Activated T-cell treated with anti-CD3 and anti-CD28 coated beads for 4 hours (primary cell): ENCODE results near the gene DDR1.
"Not testable (repeated sequence)": the region's sequence is repeated elsewhere in the genome, so short reads cannot be mapped to it uniquely, and the experiment has no call there.

ENCODE experiments used
- DNase-seq: peaks from one replicate; pipeline ENCODE4 v3.0.0-alpha.2; 2020

Gene DDR1

DNA sequence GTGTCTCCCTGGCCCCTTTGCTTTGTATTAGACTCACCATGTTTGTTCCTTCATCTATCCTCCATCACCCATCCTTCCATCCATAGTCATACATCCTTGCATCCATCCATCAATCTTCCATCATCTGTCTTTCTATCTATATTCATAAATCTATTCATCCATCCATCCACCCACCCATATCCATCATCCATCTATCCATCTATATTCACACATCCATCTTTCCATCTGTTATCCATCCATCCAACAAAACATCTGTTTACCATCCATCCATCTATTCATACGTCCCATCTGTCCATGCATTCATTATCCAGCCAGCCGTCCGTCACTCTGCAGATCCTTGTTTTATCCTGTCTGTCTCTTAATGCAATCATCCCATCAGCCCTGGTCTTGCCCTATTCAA is 10.6 kb downstream of the DDR1 start:
- no peak for DNase-seq

DNA sequence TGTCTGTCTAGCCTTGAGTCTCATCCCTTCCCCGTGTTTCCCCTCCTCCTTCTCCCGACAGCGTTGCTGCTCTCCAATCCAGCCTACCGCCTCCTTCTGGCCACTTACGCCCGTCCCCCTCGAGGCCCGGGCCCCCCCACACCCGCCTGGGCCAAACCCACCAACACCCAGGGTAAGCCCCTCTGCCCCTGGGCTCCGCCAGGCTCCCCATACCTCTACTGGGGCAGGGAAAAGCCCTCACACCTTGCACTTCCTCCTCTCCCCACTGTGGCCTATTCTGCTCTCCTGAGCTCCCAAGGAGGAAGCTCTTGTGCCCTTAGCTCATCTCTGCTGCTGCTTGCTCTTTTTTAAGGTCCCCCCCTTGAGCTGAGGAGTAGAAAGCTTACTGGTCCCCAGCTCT is 11.0 kb downstream of the DDR1 start:
- DNase-seq: no peak

DNA sequence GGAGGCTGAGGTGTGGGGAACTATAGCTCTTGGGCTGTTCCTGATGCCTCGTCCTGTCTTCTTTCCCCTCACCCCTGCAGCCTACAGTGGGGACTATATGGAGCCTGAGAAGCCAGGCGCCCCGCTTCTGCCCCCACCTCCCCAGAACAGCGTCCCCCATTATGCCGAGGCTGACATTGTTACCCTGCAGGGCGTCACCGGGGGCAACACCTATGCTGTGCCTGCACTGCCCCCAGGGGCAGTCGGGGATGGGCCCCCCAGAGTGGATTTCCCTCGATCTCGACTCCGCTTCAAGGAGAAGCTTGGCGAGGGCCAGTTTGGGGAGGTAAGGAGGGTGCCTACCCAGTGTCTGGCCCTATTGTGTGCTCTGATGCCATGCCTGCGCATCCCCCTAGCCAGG is 12.2 kb downstream of the DDR1 start:
- DNase-seq: no peak

DNA sequence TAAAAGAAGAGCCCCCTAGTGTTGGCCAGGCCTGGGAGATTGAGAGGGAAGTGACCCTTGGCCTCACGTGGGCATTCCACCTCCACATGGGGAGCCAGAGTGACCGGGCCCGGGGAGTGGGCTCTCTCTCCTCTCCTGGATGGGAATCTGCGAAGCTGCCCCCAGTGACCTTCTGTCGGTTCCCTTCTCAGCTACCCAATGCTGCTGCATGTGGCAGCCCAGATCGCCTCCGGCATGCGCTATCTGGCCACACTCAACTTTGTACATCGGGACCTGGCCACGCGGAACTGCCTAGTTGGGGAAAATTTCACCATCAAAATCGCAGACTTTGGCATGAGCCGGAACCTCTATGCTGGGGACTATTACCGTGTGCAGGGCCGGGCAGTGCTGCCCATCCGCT is 13.6 kb downstream of the DDR1 start:
- DNase-seq: no peak

DNA sequence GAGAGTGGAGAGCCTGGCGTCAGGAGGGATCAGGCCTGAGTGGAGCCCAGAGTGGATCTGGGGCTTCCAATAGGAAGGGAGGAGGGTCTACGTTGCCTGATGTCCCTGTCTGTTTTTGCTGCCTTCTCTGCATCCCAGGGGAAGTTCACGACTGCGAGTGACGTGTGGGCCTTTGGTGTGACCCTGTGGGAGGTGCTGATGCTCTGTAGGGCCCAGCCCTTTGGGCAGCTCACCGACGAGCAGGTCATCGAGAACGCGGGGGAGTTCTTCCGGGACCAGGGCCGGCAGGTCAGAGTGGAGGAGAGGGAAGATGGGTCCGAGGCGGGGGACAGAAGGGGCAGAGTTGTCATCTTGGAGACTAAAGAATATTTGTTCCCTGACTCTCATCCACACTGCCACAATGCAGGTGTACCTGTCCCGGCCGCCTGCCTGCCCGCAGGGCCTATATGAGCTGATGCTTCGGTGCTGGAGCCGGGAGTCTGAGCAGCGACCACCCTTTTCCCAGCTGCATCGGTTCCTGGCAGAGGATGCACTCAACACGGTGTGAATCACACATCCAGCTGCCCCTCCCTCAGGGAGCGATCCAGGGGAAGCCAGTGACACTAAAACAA is 14.5 kb downstream of the DDR1 start:
- DNase-seq: no peak

DNA sequence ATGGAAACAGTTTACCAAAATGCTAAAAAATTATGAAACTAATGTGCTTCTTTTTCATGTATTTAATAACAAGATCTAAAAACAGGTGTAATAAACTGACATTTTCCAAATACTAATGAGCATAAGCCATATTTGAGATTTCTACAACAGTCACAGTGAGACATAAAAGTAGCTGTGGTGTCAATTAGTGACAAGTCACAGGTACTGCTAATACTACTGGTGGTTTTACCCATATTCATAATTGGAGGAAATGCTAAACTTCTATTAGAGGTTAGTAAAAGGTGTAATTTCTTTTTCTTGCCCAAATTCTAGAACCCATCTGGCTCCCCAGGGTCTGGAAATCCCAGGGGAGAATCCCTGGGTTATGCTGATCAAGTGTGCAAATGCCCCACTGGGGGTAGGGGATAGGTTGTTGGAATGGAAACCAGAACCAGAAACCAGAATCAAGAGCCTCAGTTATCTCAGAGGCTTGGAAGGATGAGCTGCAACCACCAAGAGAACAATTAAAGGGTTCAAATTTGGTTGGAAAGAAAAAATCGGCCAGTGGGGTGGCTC is 16.6 kb downstream of the DDR1 start:
- DNase-seq: no peak

DNA sequence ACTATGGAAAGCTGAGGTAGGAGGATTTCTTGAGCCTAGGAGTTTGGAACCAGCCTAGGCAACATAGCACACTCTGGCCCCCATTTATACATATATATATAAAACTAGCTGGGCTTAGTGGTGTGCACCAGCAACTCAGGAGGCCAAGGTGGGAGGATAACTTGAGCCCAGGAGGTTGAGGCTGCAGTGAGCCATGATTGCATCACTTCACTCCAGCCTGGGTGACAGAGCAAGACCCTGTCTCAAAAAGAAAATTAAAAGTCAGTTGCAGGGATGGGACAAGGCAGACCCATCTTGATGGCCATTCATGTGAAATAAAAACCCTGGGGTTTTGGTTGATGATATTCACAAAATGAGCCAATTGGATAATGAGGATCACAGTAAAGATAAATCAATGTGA is 17.1 kb downstream of the DDR1 start:
- DNase-seq: no peak

DNA sequence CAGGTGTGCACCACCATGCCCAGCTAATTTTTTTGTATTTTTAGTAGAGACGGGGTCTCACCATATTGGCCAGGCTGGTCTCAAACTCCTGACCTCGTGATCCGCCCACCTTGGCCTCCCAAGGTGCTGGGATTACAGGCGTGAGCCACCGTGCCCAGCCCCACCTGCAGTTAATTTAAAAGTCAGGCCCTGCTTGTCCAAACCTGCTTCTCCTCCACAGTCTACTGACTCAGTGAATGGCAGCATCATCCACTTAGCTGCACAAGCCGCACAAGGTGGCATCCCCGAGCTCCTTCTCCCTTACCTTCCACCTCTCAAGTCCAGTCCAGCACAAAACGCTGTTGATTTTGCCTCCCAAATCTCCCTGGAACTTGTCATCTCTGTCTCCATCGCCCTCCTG is 17.9 kb downstream of the DDR1 start:
- DNase-seq: not testable (repeated sequence)

DNA sequence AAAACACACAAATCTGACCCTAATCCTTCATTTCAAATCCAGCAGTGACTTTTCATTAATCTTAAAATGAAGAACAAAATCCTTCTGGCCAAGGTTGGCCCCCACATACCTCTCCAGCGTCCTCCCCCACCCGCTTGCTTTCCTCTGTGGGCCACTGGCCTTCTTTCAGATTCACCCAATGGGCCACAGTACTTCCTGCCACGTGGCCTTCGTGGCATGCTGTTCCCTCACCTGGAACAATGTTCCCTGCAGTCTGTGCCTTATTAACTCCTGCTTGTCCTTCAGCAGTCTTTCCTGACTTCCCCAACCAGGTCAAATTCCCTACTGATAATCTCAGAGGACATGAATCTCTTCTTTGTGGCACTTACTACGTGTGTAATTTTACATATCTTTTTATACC is 18.4 kb downstream of the DDR1 start:
- no peak for DNase-seq

DNA sequence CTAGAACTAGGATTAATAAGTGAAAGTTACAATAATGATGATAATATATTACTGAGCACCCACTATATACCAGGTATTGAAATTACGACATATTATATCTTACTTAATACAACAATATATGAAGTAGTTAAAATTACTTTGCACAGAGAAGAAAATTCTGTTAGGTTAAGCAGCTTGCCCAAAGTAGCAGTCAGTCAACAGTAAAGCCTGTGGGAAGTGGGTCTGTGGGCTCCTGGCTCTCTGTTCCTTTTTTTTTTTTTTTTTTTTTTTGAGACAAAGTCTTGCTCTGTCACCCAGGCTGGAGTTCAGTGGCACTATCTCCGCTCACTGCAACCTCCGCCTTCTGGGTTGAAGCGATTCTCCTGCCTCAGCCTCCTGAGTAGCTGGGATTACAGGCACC is 18.9 kb downstream of the DDR1 start:
- DNase-seq: no peak

DNA sequence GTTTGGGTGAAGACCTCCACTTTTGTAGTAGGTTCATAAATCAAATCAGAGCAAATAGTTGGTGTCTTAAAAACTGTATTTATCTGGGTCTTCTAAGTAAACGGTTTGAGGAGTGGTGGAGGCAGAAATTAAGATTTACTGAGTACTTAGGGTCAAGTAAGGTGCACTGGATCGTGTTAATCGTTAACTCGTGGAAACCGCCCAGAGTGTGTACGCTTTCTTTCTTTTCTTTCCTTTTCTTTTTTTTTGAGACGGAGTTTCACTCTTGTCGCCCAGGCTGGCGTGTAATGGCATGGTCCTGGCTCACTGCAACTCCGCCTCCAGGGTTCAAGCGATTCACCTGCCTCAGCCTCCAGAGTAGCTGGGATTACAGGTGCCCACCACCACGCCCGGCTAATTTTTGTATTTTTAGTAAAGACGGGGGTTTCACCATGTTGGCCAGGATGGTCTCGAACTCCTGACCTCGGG is 23.0 kb downstream of the DDR1 start:
- DNase-seq: not testable (repeated sequence)

DNA sequence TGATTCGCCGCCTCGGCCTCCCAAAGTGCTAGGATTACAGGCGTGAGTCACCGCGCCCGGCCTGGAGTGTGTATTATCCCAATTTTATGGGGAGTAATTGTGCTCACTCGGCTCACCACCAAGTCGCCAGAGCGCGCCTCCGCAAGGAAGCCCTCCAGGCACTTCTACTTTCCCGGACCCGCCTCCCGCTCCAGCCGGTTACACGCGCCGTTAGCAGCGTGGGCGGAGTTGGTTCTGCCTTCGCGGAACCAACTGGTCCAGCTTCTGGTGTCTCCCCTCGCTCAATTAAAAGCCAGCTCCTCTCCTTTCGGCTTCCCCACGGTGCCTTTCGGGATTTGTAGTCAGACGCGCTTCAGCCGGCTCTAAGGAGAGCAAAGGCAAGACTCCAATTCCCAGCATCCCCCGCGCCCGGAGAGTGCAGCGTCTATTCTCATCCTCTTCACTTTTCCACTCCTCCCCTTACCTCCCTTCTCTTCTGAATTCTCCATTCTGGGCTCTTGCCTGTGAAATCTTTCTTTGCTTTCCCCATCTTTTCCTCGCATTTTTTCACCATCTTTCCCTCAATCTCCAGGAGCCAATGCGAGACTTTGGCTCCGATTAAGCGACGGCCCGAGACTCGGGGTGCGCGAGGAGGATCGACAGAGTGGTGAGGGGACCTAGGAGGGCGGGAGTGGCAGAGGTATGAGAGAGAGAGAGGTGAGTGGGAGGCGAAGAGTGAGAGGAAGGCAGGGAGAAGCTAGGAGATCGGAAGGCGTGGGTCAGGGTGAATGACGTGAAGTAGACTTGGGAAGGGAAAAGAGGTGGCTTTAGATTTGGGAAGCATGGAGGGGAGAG is 23.7 kb downstream of the DDR1 start, which contains the start of gene GTF2H4:
GTF2H4 (plus strand) TSS at position 450 of the 834 bp plus-strand sequence.
- peak; percentile 95 for DNase-seq

DNA sequence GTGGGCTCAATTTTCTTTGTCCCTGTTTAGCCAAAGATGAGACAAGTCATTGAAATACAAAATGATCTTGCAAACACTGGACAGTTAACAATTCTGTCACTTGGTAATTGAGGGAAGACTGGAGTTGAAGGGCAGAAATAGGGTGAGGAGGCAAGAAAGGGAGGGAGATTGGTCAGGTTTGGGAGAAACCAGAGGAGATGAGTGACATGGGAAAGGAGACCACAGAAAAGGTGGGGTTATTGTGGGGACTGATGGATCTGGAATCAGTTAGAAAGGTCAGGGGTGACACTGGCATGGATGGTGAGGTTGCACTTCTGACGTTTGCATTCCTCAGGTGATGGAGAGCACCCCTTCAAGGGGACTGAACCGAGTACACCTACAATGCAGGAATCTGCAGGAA is 24.4 kb downstream of the DDR1 start:
- no peak for DNase-seq

DNA sequence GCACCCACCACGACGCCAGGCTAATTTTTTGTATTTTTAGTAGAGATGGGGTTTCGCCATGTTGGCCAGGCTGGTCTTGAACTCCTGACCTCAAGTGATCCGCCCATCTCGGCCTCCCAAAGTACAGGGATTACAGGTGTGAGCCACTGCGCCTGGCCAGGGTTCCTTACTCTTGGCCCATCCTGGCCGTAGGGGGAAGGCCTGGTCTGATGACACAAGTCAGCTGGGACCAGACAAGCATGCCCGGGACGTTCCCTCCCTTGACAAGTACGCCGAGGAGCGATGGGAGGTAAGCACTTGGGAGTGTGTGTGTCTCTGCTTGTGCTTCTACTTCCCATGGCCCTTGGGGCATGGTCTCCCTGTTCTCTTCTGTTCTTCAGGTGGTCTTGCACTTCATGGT is 26.2 kb downstream of the DDR1 start:
- not testable (repeated sequence) for DNase-seq

DNA sequence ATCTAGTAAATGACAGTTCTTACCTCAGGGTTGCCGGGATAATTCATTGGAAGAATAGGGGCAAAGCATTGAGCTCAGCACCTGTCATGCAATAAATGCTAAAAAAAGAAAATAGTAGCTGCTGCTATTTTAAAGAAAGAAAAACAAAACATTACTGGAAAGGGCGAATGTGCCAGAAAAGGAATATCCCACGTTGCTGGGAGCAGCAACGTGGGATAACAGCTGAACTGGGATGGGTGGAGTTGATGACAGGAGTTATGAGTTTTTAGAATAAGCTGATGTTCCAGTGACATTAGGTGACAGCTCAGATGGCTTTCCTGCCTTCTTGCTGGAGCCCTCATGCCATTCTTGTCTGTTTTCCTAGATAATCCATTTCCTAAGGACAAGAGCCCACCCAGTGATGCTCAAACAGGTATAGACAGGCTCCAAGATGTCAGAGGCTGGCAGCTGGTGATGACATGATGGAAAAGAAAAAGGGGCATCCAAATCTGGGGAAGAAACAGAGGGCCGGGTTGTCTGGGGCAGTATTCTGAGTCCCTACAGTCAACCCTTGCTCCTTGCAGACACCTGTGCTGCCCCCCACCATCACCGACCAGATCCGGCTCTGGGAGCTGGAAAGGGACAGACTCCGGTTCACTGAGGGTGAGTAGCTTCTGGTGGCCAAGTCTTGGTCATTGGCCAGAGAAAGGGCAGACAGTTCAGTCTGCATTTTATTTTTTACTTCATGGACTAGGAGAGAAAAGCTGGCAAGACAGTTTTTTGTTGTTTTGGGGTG is 28.6 kb downstream of the DDR1 start:
- no peak for DNase-seq

DNA sequence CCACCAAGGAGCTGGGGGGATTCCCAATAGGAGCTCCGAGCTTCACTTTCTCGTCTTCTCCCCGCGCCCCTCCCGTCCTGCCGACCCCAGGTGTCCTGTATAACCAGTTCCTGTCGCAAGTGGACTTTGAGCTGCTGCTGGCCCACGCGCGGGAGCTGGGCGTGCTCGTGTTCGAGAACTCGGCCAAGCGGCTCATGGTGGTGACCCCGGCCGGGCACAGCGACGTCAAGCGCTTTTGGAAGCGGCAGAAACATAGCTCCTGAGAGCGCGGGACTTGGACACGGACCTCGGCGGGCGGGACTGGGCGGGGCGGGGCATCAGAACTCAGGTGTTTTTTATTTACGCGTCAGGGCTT is 29.4 kb downstream of the DDR1 start:
- no peak for DNase-seq

DNA sequence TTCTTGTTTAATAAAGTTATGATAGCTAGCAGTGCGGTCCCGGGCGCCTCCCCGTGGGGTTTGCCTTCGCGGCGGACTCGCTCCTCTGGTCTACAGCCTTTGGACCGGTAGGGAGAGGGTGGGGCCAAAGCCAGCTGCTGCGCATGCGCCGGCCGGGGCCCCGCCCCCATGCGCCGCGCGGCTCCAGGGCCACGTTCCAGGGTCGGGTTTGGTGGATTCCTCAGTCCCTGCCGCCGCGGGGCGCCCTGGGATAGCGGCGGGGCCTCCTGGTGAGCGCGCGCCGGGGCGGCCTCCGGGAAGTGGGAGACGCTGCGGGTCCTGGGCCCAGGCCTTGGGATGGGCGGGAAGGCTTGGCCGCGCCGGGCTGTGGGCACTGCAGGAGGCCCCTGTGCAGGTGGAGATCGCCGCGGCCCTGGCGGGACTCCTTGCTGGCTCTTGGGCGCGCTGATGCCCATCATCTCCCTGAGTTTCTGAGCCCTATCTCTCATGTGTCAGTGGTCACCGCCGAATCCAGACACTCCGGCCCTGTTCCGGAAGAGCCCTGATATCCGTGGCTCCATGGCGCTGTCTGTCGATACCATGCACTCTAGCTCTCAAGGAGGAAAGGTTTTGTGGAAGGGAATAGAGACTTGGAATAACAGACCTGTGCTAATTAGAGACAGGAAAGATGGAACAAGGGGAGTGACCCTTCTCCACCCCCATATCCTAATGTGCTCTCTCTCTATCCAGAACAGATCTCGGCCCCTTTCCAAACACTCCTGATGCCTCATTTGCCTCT is 29.9 kb downstream of the DDR1 start, which contains the start of gene VARS2:
VARS2 (plus strand) TSS at position 163 of the 778 bp plus-strand sequence; CDS start at position 762, 599 bp downstream.
- peak; percentile 80 for DNase-seq

DNA sequence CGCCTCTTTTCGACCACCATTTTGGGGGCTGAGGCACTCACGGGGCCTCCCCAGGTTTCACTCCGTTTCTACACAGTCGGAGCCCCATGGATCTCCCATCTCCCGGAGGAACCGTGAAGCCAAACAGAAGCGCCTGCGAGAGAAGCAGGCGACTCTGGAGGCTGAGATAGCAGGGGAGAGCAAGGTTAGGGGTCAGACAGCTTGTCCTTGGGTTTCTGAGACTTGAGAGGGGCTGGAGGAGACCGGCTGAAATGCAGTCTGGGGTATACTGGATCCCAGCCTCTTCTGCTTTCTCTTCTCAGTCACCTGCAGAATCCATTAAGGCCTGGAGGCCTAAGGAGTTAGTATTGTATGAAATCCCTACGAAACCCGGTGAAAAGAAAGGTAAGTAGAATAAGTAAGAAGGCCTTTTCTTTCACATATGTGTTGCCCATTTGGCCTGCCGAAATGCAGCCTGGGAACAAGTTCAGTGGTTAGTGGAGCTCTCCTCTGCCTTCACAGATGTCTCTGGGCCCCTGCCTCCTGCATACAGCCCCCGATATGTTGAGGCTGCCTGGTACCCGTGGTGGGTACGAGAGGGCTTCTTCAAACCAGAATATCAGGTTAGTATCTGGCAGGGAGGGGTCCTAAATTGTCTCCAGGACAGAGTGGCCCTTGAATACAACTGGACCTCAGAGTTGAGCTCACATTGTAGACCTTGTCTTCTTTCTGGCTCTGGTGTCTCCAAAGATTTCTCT is 30.7 kb downstream of the DDR1 start:
- DNase-seq: no peak

DNA sequence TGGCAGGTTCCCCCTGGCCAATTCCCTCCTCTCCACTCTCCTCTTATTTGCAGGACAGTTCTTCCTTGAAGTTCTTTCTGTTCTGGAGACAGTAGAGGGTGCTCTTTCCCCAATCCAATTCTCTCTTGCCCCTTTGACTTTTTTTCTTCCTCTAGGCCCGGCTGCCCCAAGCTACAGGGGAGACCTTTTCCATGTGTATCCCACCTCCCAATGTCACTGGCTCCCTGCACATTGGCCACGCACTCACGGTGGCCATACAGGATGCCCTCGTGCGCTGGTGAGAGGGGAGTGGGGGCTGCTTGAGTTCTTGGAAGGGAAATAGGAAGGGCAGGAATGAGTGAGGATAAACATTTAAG is 31.2 kb downstream of the DDR1 start:
- DNase-seq: no peak

DNA sequence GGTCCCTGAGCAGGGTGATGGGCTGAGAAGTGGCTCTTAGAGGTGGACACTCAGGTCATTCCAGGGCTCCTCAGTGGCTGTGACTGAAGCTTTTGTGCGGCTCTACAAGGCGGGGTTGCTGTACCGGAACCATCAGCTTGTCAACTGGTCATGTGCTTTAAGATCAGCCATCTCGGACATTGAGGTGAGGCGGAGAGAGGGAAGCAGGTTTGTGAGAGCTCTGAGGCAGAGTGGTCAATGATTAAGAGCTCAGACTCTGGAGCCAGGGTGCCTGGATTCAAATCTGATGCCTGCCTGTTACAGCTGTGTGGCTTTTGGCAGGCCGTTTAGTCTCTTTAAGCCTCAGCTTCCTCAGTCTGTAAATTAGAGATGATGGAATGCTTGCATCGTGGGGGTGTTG is 32.7 kb downstream of the DDR1 start:
- DNase-seq: no peak

DNA sequence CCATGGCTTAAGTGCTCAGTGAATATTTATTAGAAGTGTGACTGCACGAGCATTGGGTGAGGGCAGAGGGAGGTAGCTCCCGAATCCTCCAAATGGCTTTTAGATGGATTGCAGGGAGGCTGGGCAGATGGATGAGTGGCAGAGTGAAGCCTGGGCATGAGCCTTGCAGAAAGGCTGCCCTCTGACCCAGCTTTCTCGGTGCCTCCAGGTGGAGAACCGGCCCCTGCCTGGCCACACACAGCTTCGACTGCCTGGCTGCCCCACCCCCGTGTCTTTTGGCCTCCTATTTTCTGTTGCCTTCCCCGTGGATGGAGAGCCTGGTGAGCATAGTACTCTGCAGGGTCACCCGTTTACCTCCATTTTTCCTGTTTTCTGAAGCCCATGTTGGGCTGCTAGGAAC is 33.2 kb downstream of the DDR1 start:
- DNase-seq: no peak

DNA sequence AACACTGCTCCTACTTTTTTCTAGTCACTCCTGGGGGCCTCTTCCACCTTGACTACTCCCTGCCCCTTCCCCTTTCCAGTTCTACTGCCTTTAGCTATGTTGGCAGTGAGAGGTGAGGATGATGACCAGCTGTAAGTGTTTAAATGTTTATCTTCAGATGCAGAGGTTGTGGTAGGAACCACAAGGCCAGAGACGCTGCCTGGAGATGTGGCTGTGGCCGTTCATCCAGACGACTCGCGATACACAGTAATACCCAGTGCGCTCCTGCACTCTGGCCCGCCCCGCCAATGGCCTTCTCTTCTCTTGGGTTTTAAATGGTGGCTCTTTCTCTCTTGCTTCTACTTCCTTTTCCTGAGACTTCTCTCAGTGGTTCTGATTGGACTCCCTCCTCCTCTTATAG is 34.4 kb downstream of the DDR1 start:
- DNase-seq: no peak
